GM06990 (cell line): ENCODE data around the gene GRK6.
"Not testable (repeated sequence)": the region's sequence is repeated elsewhere in the genome, so short reads cannot be mapped to it uniquely, and the experiment has no call there.

ENCODE experiments used
- DNase-seq: peaks from one replicate; pipeline ENCODE4 v3.0.0-alpha.2; 2011; ENCODE audit not compliant: insufficient read length; ENCODE audit errors: extremely low read depth
- H3K27me3 ChIP-seq: replicated peaks from 2 replicates; pipeline ENCODE4 v1.6.0; 2011; ENCODE audit warnings: low read length; ENCODE audit not compliant: control insufficient read depth, insufficient read depth
- H3K36me3 ChIP-seq: 2 replicates; pipeline ENCODE4 v1.5.1; 2011; ENCODE audit warnings: low read length; ENCODE audit not compliant: control insufficient read depth, insufficient read depth
- H3K4me3 ChIP-seq: replicated peaks from 2 replicates; pipeline ENCODE4 v1.5.1; 2011; ENCODE audit warnings: low read depth, mild to moderate bottlenecking, control low read depth, low read length
- TF ChIP-seq, protein P1 (sequence below): IDR thresholded peaks from 2 replicates; pipeline ENCODE4 v1.5.1; 2011; ENCODE audit warnings: low read length, control low read depth, mild to moderate bottlenecking, inconsistent platforms; ENCODE audit not compliant: insufficient read depth, poor library complexity, severe bottlenecking

The GRK6 gene

DNA sequence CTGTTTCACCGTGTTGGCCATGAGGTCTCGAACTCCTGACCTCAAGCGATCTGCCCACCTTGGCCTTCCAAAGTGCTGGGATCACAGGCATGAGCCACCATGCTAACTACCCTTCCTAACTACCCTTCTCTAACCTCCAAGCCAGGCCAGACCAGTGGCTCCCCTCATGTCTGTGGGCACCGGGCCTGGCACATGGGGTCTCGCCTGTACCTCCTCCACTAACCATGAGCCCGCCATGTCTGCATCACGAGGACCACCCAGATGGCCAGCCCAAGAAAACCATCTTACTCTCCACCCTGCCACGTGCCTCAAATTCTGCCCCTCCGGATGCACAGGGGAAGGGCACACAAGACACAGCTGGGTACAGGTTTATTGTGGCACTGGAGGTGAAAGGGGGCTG, 56.6 kb downstream of the GRK6 start:
- TF ChIP-seq, protein P1, sequence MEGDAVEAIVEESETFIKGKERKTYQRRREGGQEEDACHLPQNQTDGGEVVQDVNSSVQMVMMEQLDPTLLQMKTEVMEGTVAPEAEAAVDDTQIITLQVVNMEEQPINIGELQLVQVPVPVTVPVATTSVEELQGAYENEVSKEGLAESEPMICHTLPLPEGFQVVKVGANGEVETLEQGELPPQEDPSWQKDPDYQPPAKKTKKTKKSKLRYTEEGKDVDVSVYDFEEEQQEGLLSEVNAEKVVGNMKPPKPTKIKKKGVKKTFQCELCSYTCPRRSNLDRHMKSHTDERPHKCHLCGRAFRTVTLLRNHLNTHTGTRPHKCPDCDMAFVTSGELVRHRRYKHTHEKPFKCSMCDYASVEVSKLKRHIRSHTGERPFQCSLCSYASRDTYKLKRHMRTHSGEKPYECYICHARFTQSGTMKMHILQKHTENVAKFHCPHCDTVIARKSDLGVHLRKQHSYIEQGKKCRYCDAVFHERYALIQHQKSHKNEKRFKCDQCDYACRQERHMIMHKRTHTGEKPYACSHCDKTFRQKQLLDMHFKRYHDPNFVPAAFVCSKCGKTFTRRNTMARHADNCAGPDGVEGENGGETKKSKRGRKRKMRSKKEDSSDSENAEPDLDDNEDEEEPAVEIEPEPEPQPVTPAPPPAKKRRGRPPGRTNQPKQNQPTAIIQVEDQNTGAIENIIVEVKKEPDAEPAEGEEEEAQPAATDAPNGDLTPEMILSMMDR = no peak
- Histone ChIP-seq H3K36me3 (no peaks in the 10 kb centered on the region; the same call in none of the 2 replicates), H3K27me3 (no peaks in the 10 kb centered on the region), H3K4me3 (no peak overlapping the region)
- no peak for DNase-seq

DNA sequence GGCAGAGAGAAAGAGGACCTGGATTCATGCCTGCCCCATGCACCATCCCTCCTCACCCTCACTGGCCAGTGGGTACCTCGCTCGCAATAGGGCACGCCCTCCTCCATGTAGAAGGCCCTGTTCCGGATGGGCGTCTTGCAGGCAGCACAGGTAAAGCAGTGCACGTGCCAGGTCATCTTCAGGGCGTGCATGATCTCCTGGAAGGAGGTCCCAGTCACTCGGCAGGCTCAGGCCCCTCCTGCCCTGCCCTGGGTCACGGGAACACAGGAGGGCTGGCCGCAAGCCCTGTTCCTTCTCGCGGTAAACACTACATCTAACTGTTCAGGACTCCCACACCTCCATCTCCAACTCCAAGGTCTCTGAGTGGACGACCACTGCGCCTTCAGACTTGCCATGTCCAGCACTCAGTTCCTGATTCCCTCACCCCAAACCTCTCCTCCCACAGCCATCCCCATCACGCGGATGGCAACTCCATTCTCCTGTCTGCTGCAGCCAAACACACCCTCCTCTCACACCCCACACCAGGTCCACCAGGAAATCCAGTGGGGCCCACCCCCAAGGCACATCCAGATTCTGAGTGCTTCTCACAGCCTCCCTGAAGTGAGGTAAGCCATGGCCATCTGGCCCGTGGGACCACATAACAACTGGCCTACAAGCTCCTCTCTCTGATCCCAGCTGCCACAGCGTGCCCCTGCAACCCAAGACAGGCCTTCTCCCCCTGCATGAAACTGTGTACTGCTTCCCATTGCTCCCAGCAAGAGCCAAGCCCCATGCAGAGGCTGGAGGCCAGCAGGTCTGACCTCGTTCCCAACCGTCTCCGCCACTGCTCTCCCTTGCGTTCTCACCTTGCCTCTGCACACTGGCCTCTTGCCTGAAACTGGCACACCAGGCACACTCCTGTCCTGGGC, 57.8 kb downstream of the GRK6 start:
- Histone ChIP-seq H3K36me3 (no peaks in the 10 kb centered on the region; the same call in none of the 2 replicates), H3K4me3 (no peak overlapping the region), H3K27me3 (no peaks in the 10 kb centered on the region)
- DNase-seq = no peak
- TF ChIP-seq, protein P1 = no peak

DNA sequence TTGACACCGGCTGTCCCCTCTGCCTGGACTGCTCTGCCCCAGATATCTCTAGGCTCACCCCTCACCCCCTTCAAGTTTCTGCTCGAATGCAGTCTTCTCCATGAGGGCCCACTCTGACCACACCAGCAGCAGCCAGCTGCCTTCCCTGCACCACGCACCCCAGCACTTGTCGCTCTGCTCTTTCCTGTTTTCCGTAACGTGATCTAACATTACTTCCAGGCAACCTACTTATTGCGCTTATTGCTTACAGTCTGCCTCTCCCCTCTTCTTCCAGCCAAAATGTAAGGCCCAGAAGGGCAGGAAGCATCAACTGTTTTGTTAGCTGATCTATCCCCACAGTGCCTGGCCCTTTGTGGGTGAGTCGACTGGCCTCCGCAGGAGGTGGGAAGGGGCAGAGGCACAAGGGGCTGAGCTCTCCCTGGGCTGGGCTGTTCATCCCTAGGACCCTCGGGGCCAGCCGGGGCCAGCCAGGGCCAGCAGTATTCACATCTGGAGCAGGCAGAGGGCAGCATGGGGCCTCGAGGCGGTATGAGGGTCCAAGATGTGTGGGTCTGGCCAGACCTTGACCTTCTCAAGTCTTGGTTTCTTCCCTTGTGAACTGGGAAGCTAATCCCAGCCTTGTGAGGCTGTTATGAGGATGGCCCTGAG, 58.5 kb downstream of the GRK6 start:
- TF ChIP-seq, protein P1 = no peak
- no peak for DNase-seq
- Histone ChIP-seq H3K36me3 (no peaks in the 10 kb centered on the region; the same call in none of the 2 replicates), H3K4me3 (no peak overlapping the region), H3K27me3 (no peaks in the 10 kb centered on the region)

DNA sequence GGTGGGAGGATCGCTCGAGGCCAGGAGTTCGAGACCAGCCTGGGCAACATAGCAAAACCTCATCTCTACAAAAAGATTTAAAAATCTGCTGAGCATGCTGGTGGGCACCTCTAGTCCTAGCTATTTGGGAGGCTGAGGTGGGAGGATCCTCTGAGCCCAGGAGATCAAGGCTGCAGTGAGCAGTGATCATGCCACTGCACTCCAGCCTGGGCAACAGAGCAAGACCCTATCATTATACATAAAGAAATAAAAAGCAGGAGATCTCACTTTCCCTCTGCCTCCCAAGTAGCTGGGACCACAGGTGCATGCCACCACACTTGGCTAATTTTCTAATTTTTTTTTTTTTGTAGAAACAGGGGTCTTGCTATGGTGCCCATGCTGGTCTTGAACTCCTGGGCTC, 59.3 kb downstream of the GRK6 start:
- DNase-seq = not testable (repeated sequence)

DNA sequence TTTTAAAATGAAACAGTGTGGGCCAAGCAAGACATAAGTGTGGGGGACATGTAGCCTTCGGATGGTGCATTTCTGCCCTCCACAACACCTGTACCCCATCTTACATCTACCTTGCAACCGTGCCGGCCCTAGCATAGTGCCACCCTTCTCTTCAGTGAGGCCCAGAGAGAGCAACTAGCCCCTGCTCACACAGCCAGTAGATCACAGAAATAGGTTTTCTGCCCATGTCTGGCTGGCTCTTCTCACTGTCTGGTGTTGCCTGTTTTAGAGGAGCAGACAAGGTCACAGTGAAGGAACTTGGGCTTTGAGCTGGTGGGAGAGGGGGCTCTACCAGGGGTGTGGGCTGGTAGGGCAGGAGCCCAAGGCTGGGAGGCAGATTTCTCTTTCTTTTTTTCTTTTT, 59.8 kb downstream of the GRK6 start:
- H3K36me3 ChIP-seq = no peaks in the 10 kb centered on the region; the same call in none of the 2 replicates
- TF ChIP-seq, protein P1 = no peak
- H3K4me3 ChIP-seq = no peak overlapping the region
- no peak for DNase-seq
- no peaks in the 10 kb centered on the region for H3K27me3 ChIP-seq

More for the DNA sequence above, 59.3 kb downstream of the GRK6 start:
- not testable (repeated sequence) for H3K27me3 ChIP-seq, H3K36me3 ChIP-seq, H3K4me3 ChIP-seq

DNA sequence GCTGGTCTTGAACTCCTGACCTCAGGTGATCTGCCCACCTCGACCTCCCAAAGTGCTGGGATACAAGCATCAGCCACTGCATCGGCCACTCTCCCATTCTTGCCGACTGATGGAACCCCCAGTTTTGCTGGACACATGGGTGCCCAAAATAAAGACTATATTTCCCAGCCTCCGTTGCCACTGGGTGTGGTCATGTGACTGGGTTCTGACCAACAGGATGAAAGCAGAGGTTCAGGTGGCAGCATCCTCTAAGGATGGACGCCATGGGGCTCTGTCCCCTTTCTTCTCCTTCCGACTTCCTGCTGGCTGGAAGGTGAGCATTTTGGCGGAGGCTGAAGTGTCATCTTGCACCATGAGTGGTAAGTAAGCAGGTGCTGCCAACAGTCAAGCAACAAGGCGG, 60.7 kb downstream of the GRK6 start:
- no peak for DNase-seq
- Histone ChIP-seq H3K27me3 (no peaks in the 10 kb centered on the region), H3K36me3 (no peaks in the 10 kb centered on the region; the same call in none of the 2 replicates), H3K4me3 (no peak overlapping the region)
- TF ChIP-seq, protein P1 = no peak
